Measurements from ENCODE around the gene OXSR1. TPM values are rescaled to one million over a fixed set of nuclear protein-coding genes. Genes with fewer than 3 reads are reported as not detected.
A peak's percentile ranks its signal among the peaks of the same experiment; 100 is the strongest.

The OXSR1 gene
- 10 to 100 TPM; 45.3 to 47.4 (median 45.5) TPM for total RNA-seq

- Mint-ChIP-seq H3K4me1 (ENCODE audit: low read depth) (peaks cover 46% of the 10 kb centered on the region), H3K4me3 (peak within 1 kb of the TSS; percentile 87), H3K9me3 (no peaks in the 10 kb centered on the region), H3K27me3 (ENCODE audit: low read depth) (no peaks in the 10 kb centered on the region), H3K36me3 (ENCODE audit: insufficient read depth) (peaks cover 9% of the 10 kb centered on the region)
- peak; percentile 95 for DNase-seq
- peak; percentile 89 to 93 for ATAC-seq
Observed at GRCh38 chr3:38164952-38165721, at the start of gene OXSR1. TSS of gene OXSR1 (plus strand) at chr3:38165537. CDS start at chr3:38165877, 340 bp downstream.

DNA sequence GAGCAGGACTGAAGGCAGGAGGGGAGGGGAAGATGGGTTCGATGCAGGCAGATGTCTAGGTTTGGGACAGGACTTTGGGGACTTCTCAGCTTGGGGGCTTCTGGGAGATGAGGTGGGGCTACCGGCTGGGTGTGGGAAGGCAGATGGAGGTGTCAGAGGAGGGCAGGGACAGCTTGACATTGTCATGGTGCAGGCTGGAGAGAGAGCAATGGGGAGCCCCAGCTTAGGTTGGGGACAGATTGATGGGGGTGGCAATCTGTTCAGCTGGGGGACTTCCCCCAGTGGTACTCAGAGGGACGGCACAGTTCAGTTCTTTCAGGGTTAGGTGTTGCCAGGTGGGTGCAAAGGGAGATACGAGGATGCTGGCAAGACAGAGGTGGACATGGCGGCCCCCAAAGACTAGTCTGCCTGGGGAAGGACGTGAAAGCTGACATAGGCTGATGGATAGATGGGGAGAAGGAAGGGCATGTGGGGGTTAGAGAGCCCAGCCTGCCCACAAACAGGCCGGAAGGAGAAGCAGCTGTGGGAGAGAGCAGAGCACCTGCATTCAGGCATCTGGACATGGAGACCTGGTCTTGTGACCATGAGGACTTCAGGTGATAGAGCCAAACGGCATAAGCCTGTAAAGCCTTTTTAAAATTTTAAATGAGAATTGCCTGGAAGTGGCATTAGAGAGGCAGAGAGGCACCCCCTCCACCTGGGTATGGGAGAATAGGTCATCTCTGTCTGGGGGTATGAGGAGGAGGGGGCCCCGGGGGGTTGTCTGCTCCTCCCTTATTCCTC lies 49.5 kb upstream of the OXSR1 start:
- ATAC-seq = no peak
- Mint-ChIP-seq H3K4me3 (no peak overlapping the region), H3K4me1 (ENCODE audit: low read depth) (peaks cover 4% of the 10 kb centered on the region), H3K36me3 (ENCODE audit: insufficient read depth) (peaks cover 5% of the 10 kb centered on the region), H3K27me3 (ENCODE audit: low read depth) (no peaks in the 10 kb centered on the region), H3K9me3 (no peaks in the 10 kb centered on the region)
- DNase-seq = no peak

GRCh38 chr3:38116471-38117162 lies 48.7 kb upstream of the OXSR1 start:
- H3K4me1 Mint-ChIP-seq (ENCODE audit: low read depth) = peaks cover 4% of the 10 kb centered on the region
- H3K36me3 Mint-ChIP-seq (ENCODE audit: insufficient read depth) = peaks cover 5% of the 10 kb centered on the region
- DNase-seq (no peak), ATAC-seq (no peak)
- H3K27me3 Mint-ChIP-seq (ENCODE audit: low read depth) = no peaks in the 10 kb centered on the region
- no peak overlapping the region for H3K4me3 Mint-ChIP-seq
- no peaks in the 10 kb centered on the region for H3K9me3 Mint-ChIP-seq

DNA sequence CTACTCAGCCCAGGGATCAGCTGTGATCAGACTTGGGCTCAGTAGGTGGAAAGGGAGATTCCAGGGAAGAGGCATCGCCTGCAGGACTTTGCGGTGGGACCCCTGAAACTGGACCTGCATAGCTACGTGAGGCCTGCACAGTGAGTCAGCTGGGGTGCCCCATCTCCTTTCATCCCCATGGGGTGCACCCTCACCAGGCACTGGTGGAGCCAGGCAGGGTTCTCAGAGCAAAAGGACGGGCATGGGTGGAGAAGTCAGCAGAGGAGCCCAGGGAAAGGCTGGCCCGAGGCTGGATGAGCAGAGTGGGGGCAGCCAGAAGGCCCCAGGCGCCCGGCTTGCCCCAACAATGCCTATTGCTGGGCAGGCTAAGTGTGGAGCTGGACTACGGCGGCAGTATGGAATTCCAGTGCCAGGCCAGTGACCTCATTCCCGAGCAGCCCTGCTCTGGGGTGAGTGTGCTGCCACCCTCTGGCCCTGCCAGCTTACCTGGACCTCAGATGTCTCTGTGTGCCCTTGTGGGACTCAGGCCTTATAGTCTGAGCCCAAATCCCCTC lies 48.1 kb upstream of the OXSR1 start:
- Mint-ChIP-seq H3K4me1 (ENCODE audit: low read depth) (peaks cover 4% of the 10 kb centered on the region), H3K27me3 (ENCODE audit: low read depth) (no peaks in the 10 kb centered on the region), H3K9me3 (no peaks in the 10 kb centered on the region), H3K36me3 (ENCODE audit: insufficient read depth) (peaks cover 9% of the 10 kb centered on the region), H3K4me3 (no peak overlapping the region)
- DNase-seq = no peak
- no peak for ATAC-seq

GRCh38 chr3:38117748-38118420 lies 47.5 kb upstream of the OXSR1 start:
- ATAC-seq (peak; percentile 79 to 85), DNase-seq (peak; percentile 56)
- no peak overlapping the region for H3K4me3 Mint-ChIP-seq
- no peaks in the 10 kb centered on the region for H3K27me3 Mint-ChIP-seq (ENCODE audit: low read depth)
- peaks cover 4% of the 10 kb centered on the region for H3K4me1 Mint-ChIP-seq (ENCODE audit: low read depth)
- H3K9me3 Mint-ChIP-seq = no peaks in the 10 kb centered on the region
- H3K36me3 Mint-ChIP-seq (ENCODE audit: insufficient read depth) = peaks cover 14% of the 10 kb centered on the region

DNA sequence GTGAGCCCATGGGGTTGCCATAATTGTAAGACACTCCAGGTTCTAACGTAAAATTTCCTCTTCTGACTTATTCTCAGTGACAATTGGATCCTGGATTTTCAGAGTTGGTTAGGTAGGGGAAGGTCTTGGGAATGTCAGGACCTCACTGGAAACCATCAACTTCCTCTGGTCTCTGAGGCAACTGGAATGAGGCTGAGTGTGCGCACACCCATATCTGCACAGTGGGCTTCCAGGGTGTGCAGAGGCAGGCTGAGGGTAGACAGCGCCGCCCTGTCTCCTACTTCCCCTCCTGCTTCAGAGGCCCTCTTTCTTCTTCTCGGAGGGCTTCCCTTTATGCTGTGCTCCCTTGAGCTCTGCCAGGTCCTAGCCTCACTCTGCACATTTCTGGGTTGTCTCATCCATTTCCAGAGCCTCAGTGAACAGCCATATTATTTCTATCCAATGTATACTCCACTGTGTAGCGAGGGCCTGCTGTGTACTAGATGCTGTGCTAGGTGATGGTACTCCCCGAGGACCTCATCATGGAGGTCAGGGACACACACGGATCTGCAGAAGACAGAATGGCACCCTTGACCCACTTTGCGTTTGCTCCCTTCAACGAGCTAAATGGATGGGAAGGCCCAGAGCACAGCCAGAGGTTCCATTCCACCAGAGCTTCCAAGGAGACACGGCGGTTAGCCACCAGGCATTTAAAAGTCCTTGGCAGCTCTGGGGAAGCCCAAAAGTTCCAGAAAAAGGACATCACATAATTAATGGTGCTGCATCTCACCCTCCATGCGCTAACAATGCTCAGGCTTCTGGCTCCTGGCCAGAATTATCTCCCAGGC lies 46.7 kb upstream of the OXSR1 start:
- Mint-ChIP-seq H3K4me1 (ENCODE audit: low read depth) (peaks cover 4% of the 10 kb centered on the region), H3K9me3 (no peaks in the 10 kb centered on the region), H3K4me3 (no peak overlapping the region), H3K36me3 (ENCODE audit: insufficient read depth) (peaks cover 18% of the 10 kb centered on the region), H3K27me3 (ENCODE audit: low read depth) (no peaks in the 10 kb centered on the region)
- ATAC-seq = no peak
- no peak for DNase-seq

GRCh38 chr3:38119248-38119544 lies 46.1 kb upstream of the OXSR1 start:
- DNase-seq = no peak
- H3K4me3 Mint-ChIP-seq = no peak overlapping the region
- H3K36me3 Mint-ChIP-seq (ENCODE audit: insufficient read depth) = peaks cover 18% of the 10 kb centered on the region
- peaks cover 4% of the 10 kb centered on the region for H3K4me1 Mint-ChIP-seq (ENCODE audit: low read depth)
- no peaks in the 10 kb centered on the region for H3K27me3 Mint-ChIP-seq (ENCODE audit: low read depth)
- no peaks in the 10 kb centered on the region for H3K9me3 Mint-ChIP-seq
- no peak for ATAC-seq

GRCh38 chr3:38119821-38120692 lies 45.3 kb upstream of the OXSR1 start:
- Mint-ChIP-seq H3K36me3 (ENCODE audit: insufficient read depth) (peaks cover 24% of the 10 kb centered on the region), H3K4me3 (no peak overlapping the region), H3K9me3 (no peaks in the 10 kb centered on the region), H3K27me3 (ENCODE audit: low read depth) (no peaks in the 10 kb centered on the region), H3K4me1 (ENCODE audit: low read depth) (peaks cover 4% of the 10 kb centered on the region)
- DNase-seq = no peak
- no peak for ATAC-seq

GRCh38 chr3:38120693-38121450 lies 44.5 kb upstream of the OXSR1 start:
- no peak for DNase-seq
- peaks cover 31% of the 10 kb centered on the region for H3K36me3 Mint-ChIP-seq (ENCODE audit: insufficient read depth)
- H3K9me3 Mint-ChIP-seq = no peaks in the 10 kb centered on the region
- no peak overlapping the region for H3K4me3 Mint-ChIP-seq
- peaks cover 4% of the 10 kb centered on the region for H3K4me1 Mint-ChIP-seq (ENCODE audit: low read depth)
- no peak for ATAC-seq
- no peaks in the 10 kb centered on the region for H3K27me3 Mint-ChIP-seq (ENCODE audit: low read depth)

GRCh38 chr3:38121451-38121831 lies 43.9 kb upstream of the OXSR1 start:
- DNase-seq (no peak), ATAC-seq (no peak)
- Mint-ChIP-seq H3K4me1 (ENCODE audit: low read depth) (peaks cover 4% of the 10 kb centered on the region), H3K36me3 (ENCODE audit: insufficient read depth) (peaks cover 31% of the 10 kb centered on the region), H3K9me3 (no peaks in the 10 kb centered on the region), H3K4me3 (no peak overlapping the region), H3K27me3 (ENCODE audit: low read depth) (no peaks in the 10 kb centered on the region)

DNA sequence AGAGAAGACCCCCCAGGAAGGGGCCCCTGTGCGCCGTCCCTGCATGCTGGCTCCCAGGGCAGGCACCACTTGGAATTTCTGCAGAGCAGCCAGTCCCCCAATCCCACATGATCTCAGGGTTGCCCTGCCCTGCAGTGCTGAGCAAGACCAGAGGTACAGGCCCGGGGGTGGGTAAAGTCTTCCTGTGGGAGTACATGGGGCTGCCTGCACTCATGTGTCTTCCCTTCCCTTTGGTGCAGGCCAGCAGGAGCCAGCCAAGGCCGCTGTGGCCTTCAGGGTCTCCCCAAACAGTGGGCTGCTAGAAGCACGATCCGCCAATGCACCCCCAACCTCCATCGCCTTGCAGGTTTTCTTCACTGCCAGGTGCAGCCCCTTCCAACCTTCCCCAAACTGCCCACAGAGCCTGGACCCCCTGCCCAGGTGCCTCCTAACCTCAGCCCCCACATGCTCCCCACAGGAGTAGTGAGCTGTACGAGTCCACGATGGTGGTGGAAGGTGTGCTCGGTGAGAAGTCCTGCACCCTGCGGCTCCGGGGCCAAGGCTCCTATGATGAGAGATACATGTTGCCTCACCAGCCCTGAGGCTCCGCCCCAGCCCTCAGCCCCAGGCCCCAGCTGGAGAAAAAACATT lies 43.4 kb upstream of the OXSR1 start:
- DNase-seq (no peak), ATAC-seq (no peak)
- H3K27me3 Mint-ChIP-seq (ENCODE audit: low read depth) = no peaks in the 10 kb centered on the region
- H3K36me3 Mint-ChIP-seq (ENCODE audit: insufficient read depth) = peaks cover 31% of the 10 kb centered on the region
- H3K4me1 Mint-ChIP-seq (ENCODE audit: low read depth) = peaks cover 4% of the 10 kb centered on the region
- no peak overlapping the region for H3K4me3 Mint-ChIP-seq
- no peaks in the 10 kb centered on the region for H3K9me3 Mint-ChIP-seq
